GM12892 (cell line): ENCODE data around the gene NBPF1.
"Not testable (repeated sequence)": the region's sequence is repeated elsewhere in the genome, so short reads cannot be mapped to it uniquely, and the experiment has no call there.

Experiments
- POLR2A ChIP-seq: IDR thresholded peaks from 2 replicates; pipeline ENCODE4 v1.6.1; 2011; ENCODE audit warnings: low read depth, low read length, control low read depth
- POLR2AphosphoS5 ChIP-seq: IDR thresholded peaks from 2 replicates; pipeline ENCODE4 v1.6.1; 2011; ENCODE audit warnings: low read depth, low read length, control low read depth

- TF ChIP-seq POLR2AphosphoS5, POLR2A: not testable (repeated sequence)
These were observed 56.3 kb downstream of the NBPF1 start for GRCh38 chr1:16557034-16557433.
